K562 (cell line): ENCODE results near the gene ABCG5. TPM values are rescaled to one million over a fixed set of nuclear protein-coding genes. Genes with fewer than 3 reads are reported as not detected.
A peak's percentile ranks its signal among the peaks of the same experiment; 100 is the strongest.

Experiments
- FOXJ2 ChIP-seq: fragments of 200-800 bp; sonication (Bioruptor generic); IDR thresholded peaks from 2 replicates; pipeline ENCODE4 v1.6.1; 2016; ENCODE audit warnings: missing genetic modification characterization, missing compliant biosample characterization
- KAT2B ChIP-seq: IDR thresholded peaks from one replicate; pipeline ENCODE4 v1.6.1; 2012; ENCODE audit warnings: low read depth, mild to moderate bottlenecking, control low read depth, inconsistent platforms, low read length, moderate library complexity
- KDM4B ChIP-seq, 2 experiments: fragments of 450-650 bp in 1 of 2; sonication (generic) in 1 of 2; IDR thresholded peaks; 2 replicates each; pipeline ENCODE4 v1.6.1; 2016 to 2017; ENCODE audit warnings: borderline replicate concordance in 2 of 2, antibody characterized with exemption in 1 of 2, low read depth in 1 of 2, mild to moderate bottlenecking in 1 of 2
- KLF13 ChIP-seq: fragments of 450-650 bp; IDR thresholded peaks from 2 replicates; pipeline ENCODE4 v1.6.1; 2016; ENCODE audit warnings: missing genetic modification characterization, low read depth, mild to moderate bottlenecking, missing compliant biosample characterization, moderate library complexity, borderline replicate concordance
- SRSF3 ChIP-seq: fragments of 200-400 bp; formaldehyde crosslinking; IDR thresholded peaks from 2 replicates; pipeline ENCODE4 v1.6.1; 2016; ENCODE audit warnings: mild to moderate bottlenecking, low read length, moderate library complexity; ENCODE audit not compliant: insufficient read depth
- TEAD2 ChIP-seq: fragments of 450-650 bp; IDR thresholded peaks from 2 replicates; pipeline ENCODE4 v1.6.1; 2016; ENCODE audit warnings: missing genetic modification characterization, control low read depth, missing compliant biosample characterization
- ZBTB7A ChIP-seq: IDR thresholded peaks from 2 replicates; pipeline ENCODE4 v1.6.1; 2011; ENCODE audit warnings: low read depth, mild to moderate bottlenecking, low read length, moderate library complexity, borderline replicate concordance; ENCODE audit not compliant: control insufficient read depth
- ZNF12 ChIP-seq: sonication (generic); formaldehyde crosslinking; IDR thresholded peaks from 2 replicates; pipeline ENCODE4 v1.4.0; 2020; ENCODE audit warnings: mild to moderate bottlenecking, missing genetic modification reagents
- ZNF431 ChIP-seq: sonication (generic); formaldehyde crosslinking; IDR thresholded peaks from 2 replicates; pipeline ENCODE4 v1.8.0; 2022; ENCODE audit warnings: mild to moderate bottlenecking, missing genetic modification reagents
- ZNF79 ChIP-seq: fragments of 250-450 bp; sonication (Bioruptor Pico); IDR thresholded peaks from 2 replicates; pipeline ENCODE4 v1.4.0; 2020; ENCODE audit warnings: low read depth, mild to moderate bottlenecking, moderate library complexity
- polyA plus RNA-seq, 8 experiments: library from polyadenylated mRNA; depleted of rRNA in 4 of 8; stranded (reverse) in 5 of 8; unstranded in 3 of 8; fragments of >200 nt; fragmentation: Nextera tagmentation in 2 of 8; fragmentation: Illumina TruSeq in 1 of 8; extraction: Ambion mirVana in 2 of 8; extraction: Trizol in 1 of 8; gene quantifications; 2 replicates each; pipeline versions ENCODE4 v1.2.1 to v1.2.3, GENCODE V29; 2011 to 2014; ENCODE audit warnings: inconsistent platforms in 1 of 8, missing spikeins in 1 of 8
- total RNA-seq, 7 experiments: library from RNA; depleted of rRNA in 6 of 7; stranded (reverse); fragments of >200 nt in 6 of 7; fragmentation: Illumina TruSeq in 2 of 7; extraction: Trizol in 2 of 7; gene quantifications; 2 replicates each; pipeline versions ENCODE4 v1.2.1 to v1.2.3, GENCODE V29; 2011 to 2021; ENCODE audit warnings: low replicate concordance in 1 of 7
- TF ChIP-seq, protein P1 (sequence below), 2 experiments: fragments of 450-650 bp; IDR thresholded peaks; 2 replicates each; pipeline ENCODE4 v1.6.1; 2016; ENCODE audit warnings: mild to moderate bottlenecking in 2 of 2, borderline replicate concordance in 1 of 2, low read depth in 1 of 2, moderate library complexity in 1 of 2
- TF ChIP-seq, protein P2 (sequence below): fragments of 250-450 bp; sonication (Bioruptor Pico); IDR thresholded peaks from 2 replicates; pipeline ENCODE4 v1.8.0; 2021; ENCODE audit warnings: borderline replicate concordance, mild to moderate bottlenecking, moderate library complexity; ENCODE audit not compliant: poor library complexity, severe bottlenecking
- TF ChIP-seq, protein P3 (sequence below): fragments of 450-650 bp; IDR thresholded peaks from 2 replicates; pipeline ENCODE4 v1.6.1; 2017; ENCODE audit warnings: mild to moderate bottlenecking, moderate library complexity
- TF ChIP-seq, protein P4 (sequence below), 2 experiments: IDR thresholded peaks; 2 replicates each; pipeline ENCODE4 v1.6.1; 2011; ENCODE audit warnings: borderline replicate concordance in 1 of 2, control low read depth in 1 of 2, low read depth in 1 of 2, low read length in 1 of 2, mild to moderate bottlenecking in 1 of 2, mixed read lengths in 1 of 2, moderate library complexity in 1 of 2; ENCODE audit not compliant: insufficient read depth in 1 of 2, insufficient read length in 1 of 2, poor library complexity in 1 of 2, severe bottlenecking in 1 of 2; ENCODE audit errors: extremely low read depth in 1 of 2

Gene ABCG5
- total and polyA plus RNA-seq, 9 of the 15 experiments (the other 6 are each of a cell fraction or from before 2014, with no cell fraction given), result 0.01 TPM; not detected in 7

DNA sequence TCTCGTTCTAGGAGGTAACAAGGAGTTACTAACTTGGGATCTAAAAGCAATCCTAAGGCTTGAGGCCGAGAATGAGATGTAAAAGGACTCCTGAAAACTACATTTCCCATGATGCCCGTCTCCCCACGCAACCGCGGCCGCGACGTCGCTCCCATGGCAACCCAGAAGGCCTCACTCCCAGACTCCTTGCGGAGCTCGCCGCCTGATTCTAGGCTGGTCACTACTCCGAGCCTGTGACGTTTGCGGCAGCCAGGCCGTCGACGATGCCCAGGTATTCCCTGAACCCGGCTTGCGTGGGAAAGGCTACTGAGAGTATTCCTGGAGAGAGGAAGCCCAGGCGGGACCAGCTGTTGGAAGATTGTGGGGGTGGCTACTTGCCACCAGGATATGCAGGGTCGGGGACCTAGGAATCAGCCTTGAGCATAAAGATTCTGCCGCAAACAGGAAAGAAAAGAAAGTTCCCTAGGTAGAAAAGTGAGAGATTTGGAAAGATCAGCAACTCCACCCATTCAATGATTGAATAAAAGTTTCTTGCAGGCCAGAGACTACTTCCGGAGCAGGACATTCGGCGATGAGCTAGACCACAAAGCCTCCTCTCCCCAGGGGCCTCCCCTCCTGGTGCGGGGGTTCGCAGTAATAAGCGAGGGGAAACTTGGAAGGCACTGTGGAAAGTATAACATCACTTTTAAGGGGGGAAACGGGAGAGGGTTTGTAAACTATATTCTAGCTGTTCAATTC is 64.6 kb downstream of the ABCG5 start, which contains the start of gene DYNC2LI1 (continued):
- TF ChIP-seq ZBTB7A, result peak; percentile 50; the same call in 1 of the 2 replicates
- TF ChIP-seq SRSF3, result no peak
- TF ChIP-seq KLF13 (tag), result no peak
- TF ChIP-seq FOXJ2, result peak; percentile 76; the same call in 1 of the 2 replicates
- TF ChIP-seq TEAD2 (tag), result no peak
- TF ChIP-seq ZNF79 (CRISPR knock-in tag), result no peak
- TF ChIP-seq, protein P1, sequence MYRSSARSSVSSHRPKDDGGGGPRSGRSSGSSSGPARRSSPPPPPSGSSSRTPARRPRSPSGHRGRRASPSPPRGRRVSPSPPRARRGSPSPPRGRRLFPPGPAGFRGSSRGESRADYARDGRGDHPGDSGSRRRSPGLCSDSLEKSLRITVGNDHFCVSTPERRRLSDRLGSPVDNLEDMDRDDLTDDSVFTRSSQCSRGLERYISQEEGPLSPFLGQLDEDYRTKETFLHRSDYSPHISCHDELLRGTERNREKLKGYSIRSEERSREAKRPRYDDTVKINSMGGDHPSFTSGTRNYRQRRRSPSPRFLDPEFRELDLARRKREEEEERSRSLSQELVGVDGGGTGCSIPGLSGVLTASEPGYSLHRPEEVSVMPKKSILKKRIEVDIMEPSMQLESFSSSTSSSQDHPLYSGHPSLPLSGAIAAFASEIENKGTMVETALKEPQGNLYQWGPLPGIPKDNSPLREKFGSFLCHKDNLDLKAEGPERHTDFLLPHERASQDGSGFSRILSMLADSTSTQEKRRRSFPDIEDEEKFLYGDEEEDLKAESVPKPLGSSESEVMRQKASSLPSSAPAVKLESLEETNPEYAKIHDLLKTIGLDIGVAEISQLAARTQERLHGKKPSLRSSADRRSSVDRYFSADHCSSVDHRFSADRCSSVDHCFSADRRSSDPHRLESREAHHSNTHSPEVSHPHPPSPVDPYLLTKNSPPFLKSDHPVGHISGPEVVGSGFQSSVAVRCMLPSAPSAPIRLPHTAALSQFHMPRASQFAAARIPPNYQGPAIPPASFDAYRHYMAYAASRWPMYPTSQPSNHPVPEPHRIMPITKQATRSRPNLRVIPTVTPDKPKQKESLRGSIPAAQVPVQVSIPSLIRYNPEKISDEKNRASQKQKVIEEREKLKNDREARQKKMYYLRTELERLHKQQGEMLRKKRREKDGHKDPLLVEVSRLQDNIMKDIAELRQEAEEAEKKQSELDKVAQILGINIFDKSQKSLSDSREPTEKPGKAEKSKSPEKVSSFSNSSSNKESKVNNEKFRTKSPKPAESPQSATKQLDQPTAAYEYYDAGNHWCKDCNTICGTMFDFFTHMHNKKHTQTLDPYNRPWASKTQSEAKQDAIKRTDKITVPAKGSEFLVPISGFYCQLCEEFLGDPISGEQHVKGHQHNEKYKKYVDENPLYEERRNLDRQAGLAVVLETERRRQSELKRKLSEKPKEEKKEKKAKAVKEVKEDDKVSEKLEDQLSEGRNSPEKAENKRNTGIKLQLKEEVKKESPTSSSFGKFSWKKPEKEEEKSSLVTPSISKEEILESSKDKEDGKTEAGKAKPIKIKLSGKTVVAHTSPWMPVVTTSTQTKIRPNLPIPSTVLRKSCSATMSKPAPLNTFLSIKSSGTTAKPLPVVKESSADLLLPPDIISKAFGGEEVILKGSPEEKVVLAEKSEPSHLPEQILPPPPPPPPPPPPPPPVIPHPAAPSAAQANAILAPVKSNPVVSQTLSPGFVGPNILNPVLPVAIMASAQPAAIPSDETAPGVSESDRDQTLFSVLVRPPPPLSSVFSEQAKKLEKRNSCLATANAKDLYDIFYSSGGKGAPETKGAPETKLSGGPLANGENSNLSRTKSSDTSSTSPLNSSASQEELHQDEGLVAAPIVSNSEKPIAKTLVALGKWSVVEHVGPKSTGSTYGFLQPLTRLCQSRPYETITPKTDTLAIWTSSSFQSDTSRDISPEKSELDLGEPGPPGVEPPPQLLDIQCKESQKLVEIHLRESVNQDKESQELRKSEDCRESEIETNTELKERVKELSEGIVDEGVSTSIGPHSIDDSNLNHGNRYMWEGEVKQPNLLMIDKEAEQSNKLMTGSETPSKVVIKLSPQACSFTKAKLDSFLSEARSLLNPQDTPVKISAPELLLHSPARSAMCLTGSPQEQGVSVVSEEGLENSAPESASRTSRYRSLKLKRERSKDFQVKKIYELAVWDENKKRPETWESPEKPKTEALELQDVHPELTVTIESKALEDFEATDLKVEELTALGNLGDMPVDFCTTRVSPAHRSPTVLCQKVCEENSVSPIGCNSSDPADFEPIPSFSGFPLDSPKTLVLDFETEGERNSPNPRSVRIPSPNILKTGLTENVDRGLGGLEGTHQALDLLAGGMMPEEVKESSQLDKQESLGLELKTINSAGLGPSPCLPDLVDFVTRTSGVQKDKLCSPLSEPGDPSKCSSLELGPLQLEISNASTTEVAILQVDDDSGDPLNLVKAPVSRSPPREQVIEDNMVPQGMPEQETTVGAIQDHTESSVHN (IDR thresholded peaks at IDR 0.05; ENCODE audit: borderline replicate concordance in 1 of 2, low read depth in 1 of 2), result no peak
- TF ChIP-seq ZNF431 (CRISPR knock-in tag), result no peak
- TF ChIP-seq, protein P2, sequence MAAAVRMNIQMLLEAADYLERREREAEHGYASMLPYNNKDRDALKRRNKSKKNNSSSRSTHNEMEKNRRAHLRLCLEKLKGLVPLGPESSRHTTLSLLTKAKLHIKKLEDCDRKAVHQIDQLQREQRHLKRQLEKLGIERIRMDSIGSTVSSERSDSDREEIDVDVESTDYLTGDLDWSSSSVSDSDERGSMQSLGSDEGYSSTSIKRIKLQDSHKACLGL (CRISPR knock-in tag), result no peak
- TF ChIP-seq KDM4B (IDR thresholded peaks at IDR 0.05; ENCODE audit: borderline replicate concordance in 2 of 2, low read depth in 1 of 2), result no peak
- no peak for TF ChIP-seq KAT2B
- TF ChIP-seq, protein P3, sequence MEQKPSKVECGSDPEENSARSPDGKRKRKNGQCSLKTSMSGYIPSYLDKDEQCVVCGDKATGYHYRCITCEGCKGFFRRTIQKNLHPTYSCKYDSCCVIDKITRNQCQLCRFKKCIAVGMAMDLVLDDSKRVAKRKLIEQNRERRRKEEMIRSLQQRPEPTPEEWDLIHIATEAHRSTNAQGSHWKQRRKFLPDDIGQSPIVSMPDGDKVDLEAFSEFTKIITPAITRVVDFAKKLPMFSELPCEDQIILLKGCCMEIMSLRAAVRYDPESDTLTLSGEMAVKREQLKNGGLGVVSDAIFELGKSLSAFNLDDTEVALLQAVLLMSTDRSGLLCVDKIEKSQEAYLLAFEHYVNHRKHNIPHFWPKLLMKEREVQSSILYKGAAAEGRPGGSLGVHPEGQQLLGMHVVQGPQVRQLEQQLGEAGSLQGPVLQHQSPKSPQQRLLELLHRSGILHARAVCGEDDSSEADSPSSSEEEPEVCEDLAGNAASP, result no peak
- peak; percentile 53; the same call in 1 of the 2 replicates for TF ChIP-seq ZNF12 (CRISPR knock-in tag)
- TF ChIP-seq, protein P4, sequence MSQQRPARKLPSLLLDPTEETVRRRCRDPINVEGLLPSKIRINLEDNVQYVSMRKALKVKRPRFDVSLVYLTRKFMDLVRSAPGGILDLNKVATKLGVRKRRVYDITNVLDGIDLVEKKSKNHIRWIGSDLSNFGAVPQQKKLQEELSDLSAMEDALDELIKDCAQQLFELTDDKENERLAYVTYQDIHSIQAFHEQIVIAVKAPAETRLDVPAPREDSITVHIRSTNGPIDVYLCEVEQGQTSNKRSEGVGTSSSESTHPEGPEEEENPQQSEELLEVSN (IDR thresholded peaks at IDR 0.05; ENCODE audit: borderline replicate concordance in 1 of 2, extremely low read depth in 1 of 2, insufficient read depth in 1 of 2, insufficient read length in 1 of 2, low read depth in 1 of 2, low read length in 1 of 2, poor library complexity in 1 of 2, severe bottlenecking in 1 of 2), result peak; percentile 27 to 61
